ENCODE measurements around the gene TMEM184B.

The TMEM184B gene

DNA sequence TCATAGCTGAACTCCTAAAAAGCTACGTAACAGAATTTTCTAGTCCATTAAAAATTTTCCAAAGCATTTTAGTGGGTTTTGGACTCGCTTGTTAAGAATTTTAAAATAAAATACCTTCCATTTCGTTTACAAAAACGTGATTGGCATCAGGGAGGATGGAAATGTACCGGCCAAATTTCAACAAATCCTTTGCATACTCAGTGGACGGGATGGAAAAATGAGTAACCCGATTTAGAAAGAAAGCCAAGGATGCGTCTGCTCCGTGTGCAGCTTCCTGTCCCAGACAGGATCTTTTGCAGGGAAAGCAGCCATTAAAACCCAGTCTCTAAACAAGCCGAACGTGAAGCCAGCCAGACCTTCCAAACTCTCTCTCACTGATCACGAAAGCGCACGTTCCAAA, 15.6 kb downstream of the TMEM184B start:
- Mint-ChIP-seq H3K36me3 (peaks cover 0 to 6% of the 10 kb centered on the region in 2 donors), H3K27me3 (no peaks in the 10 kb centered on the region), H3K4me3 (no peak overlapping the region), H3K4me1 (peaks cover 17 to 26% of the 10 kb centered on the region in 2 donors), H3K9me3 (no peaks in the 10 kb centered on the region), H3K27ac (no peak overlapping the region)
- DNase-seq (no peak), ATAC-seq (replicated peaks) (no peak)

DNA sequence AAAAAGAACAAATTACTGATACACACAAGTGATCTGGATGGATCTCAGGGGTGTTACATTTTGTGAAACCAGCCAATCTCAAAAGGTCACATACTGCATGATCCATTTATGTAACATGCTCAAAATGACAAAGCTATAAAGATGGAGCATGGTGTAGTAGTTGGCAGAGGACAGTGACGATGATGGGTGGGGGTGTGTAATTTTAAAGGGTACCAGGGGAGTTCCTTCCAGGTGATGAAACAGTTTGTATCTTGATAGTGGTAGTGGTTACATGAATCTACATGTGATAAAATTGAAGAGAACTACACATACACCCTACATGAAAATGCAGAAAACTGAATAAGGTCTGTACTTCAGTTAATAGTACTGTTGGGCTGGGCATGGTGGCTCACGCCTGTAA, 17.1 kb downstream of the TMEM184B start:
- no peak for ATAC-seq (replicated peaks)
- no peak for DNase-seq
- Mint-ChIP-seq H3K4me3 (no peak overlapping the region), H3K27me3 (no peaks in the 10 kb centered on the region), H3K4me1 (peaks cover 4 to 14% of the 10 kb centered on the region in 2 donors), H3K9me3 (no peaks in the 10 kb centered on the region), H3K36me3 (peaks cover 3 to 4% of the 10 kb centered on the region in 2 donors), H3K27ac (no peak overlapping the region)

DNA sequence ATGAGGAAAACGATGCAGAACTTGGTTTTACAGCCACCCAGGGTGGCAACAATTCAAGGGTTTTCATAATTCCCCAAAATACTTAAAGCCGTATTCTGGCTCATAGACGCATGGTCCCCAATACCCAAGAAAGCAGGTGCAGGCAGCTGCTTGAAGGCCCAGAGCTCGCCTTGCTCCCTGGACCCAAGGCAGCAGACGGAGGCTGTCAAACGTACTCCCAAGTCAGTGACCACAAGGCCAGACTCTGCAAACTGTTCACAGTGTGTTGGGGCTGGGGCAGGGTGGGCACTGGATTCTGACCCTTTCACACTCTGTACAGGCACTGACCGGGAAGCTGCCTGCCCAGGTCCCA, 21.5 kb downstream of the TMEM184B start:
- Mint-ChIP-seq H3K9me3 (peaks cover 0 to 2% of the 10 kb centered on the region in 2 donors), H3K36me3 (peaks cover 21 to 27% of the 10 kb centered on the region in 2 donors), H3K4me1 (peaks cover 11 to 16% of the 10 kb centered on the region in 2 donors), H3K27me3 (no peaks in the 10 kb centered on the region), H3K27ac (no peak overlapping the region), H3K4me3 (no peak overlapping the region)
- DNase-seq (no peak), ATAC-seq (replicated peaks) (no peak)

DNA sequence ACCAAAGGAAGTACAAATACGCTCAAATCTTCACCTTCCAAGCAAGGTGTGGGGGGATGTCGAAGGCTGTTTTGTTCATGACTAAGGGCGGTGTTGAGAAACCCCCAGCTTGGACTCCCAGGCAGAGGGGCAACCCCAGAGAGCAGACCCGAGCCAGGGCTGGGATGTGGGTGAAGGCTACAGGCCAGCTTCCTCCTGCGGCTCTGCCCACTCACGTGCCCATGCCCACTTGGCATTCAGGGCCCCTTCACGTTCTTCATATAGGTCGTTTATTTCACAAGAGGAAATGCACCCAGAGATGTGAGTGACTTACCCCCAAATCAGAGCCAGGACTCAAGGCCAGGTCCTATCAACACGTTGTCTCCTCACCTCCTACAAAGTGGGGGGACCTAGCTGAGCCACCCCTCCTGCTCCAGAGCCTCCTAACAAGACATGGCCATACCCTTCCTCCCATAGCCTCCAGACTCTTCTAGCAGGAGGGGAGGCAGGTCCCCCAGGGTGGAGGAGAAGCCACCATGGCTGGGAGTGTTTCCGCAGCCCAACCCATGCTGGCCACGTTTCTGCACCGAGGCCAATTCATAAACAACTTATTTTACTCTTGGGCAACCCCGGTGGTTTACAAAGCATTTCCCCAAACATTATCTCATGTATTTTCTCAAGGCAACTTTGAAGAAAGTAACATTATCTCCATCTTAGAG, 22.0 kb downstream of the TMEM184B start:
- Mint-ChIP-seq H3K9me3 (peaks cover 0 to 2% of the 10 kb centered on the region in 2 donors), H3K4me1 (peaks cover 12 to 19% of the 10 kb centered on the region in 2 donors), H3K27me3 (no peaks in the 10 kb centered on the region), H3K36me3 (peaks cover 21 to 33% of the 10 kb centered on the region in 2 donors), H3K4me3 (no peak overlapping the region), H3K27ac (no peak overlapping the region)
- no peak for DNase-seq
- no peak for ATAC-seq (replicated peaks)

DNA sequence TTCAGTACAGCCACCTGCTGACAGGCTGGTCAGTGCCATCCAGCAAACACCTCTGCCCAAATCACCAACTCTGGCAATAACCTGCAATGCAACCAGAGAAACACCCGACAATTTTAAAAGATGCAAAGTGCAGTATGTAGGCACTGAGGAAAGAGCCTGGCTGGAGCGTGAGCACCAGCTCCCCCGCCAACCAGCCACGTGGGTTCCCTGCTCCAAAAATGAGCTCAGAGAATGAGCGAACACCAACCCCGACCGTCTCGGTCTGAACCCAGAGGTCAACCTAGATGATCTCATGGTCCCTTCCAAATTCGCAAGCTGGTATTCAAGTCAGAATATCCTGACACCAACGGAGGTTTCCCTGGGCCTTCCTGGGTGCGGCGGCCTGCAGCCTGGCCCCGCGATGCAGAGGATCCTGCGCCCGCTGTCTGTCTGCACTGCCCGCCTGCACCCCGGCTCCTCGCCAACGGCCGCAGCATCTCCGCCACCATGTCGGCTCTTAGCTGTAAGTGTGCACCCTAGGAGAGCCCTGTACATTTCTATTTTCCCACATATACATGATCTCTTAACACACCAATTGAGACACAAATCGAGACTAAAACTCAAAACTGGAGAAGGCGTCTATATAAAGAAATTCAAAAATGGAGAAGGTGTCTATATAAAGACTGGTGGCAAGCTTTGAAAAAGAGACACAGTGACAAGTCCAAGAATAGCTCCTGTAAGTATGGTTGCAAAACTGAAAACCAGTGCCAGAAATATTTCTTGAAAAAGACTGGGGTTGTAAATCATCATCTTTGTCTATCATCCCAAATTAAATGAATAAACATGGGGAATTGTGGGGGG, 22.8 kb downstream of the TMEM184B start:
- no peak overlapping the region for H3K27ac Mint-ChIP-seq
- ATAC-seq (replicated peaks) (no peak), DNase-seq (no peak)
- peaks cover 0 to 2% of the 10 kb centered on the region in 2 donors for H3K9me3 Mint-ChIP-seq
- H3K4me1 Mint-ChIP-seq: peaks cover 11 to 19% of the 10 kb centered on the region in 2 donors
- no peaks in the 10 kb centered on the region for H3K27me3 Mint-ChIP-seq
- no peak overlapping the region for H3K4me3 Mint-ChIP-seq
- peaks cover 21 to 33% of the 10 kb centered on the region in 2 donors for H3K36me3 Mint-ChIP-seq

DNA sequence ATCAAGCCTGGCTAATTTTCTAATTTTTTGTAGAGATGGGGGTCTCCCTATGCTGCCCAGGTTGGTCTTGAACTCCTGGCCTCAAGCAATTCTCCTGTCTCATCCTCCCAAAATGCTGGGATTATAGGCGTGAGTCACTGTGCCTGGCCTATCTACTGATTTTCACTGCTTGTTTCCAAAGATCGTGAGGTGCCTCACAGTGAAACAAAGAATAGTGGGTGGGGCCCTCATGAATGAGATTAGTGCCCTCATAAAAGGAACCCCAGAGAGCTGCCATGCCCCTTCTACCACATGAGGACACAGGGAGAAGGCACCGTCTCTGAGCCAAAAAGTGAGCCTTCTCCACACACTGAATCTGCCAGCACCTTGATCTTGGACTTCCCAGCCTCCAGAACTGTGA, 23.5 kb downstream of the TMEM184B start:
- ATAC-seq (replicated peaks) (no peak), DNase-seq (no peak)
- H3K4me1 Mint-ChIP-seq: peaks cover 11 to 19% of the 10 kb centered on the region in 2 donors
- peaks cover 0 to 2% of the 10 kb centered on the region in 2 donors for H3K9me3 Mint-ChIP-seq
- no peak overlapping the region for H3K27ac Mint-ChIP-seq
- H3K4me3 Mint-ChIP-seq: no peak overlapping the region
- H3K27me3 Mint-ChIP-seq: no peaks in the 10 kb centered on the region
- peaks cover 24 to 33% of the 10 kb centered on the region in 2 donors for H3K36me3 Mint-ChIP-seq

DNA sequence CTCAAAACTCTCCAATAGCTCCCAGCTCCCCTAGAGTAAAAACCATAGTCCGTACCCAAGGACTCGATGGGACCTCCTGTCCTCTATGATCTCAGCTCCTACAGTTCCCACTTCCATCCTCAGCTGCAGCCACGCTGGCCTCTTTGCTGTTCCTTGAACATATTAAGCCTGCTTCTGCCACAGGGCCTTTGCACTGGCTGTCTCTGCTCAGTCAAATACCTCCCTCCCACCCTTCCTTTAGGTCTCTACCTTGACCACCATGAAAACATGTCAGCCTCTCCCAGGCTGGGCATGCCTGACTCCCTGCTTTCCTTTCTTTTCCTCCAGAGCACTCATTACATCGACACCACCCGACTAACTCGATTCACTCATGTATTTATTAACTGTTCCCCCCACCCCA, 24.5 kb downstream of the TMEM184B start:
- no peak for DNase-seq
- H3K27ac Mint-ChIP-seq: no peak overlapping the region
- peaks cover 11 to 19% of the 10 kb centered on the region in 2 donors for H3K4me1 Mint-ChIP-seq
- ATAC-seq (replicated peaks): no peak
- H3K27me3 Mint-ChIP-seq: no peaks in the 10 kb centered on the region
- H3K36me3 Mint-ChIP-seq: peaks cover 26 to 43% of the 10 kb centered on the region in 2 donors
- peaks cover 0 to 2% of the 10 kb centered on the region in 2 donors for H3K9me3 Mint-ChIP-seq
- H3K4me3 Mint-ChIP-seq: no peak overlapping the region

DNA sequence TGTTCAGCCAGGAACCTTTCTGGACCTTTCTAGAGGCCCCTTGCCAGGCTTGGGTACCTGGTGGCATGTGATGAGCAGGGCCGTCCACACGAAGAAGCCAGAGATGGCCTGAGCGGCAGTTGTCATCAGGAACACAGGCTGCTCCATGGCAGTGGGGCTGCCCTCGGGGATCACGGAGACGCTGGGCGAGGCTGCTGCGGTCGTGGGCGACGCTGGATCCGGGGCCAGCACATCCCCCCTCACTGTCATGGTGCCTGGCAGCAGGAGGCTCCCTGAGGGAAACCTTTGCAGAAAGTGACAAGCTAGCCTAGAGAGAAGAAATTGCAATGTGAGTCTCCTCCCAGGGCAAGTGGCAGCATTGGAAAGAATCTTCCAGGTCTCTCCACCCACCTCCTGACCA, 25.1 kb downstream of the TMEM184B start:
- H3K36me3 Mint-ChIP-seq: peaks cover 26 to 44% of the 10 kb centered on the region in 2 donors
- H3K27me3 Mint-ChIP-seq: no peaks in the 10 kb centered on the region
- DNase-seq (no peak), ATAC-seq (replicated peaks) (no peak)
- peaks cover 0 to 2% of the 10 kb centered on the region in 2 donors for H3K9me3 Mint-ChIP-seq
- peaks cover 11 to 19% of the 10 kb centered on the region in 2 donors for H3K4me1 Mint-ChIP-seq
- no peak overlapping the region for H3K4me3 Mint-ChIP-seq
- H3K27ac Mint-ChIP-seq: no peak overlapping the region

DNA sequence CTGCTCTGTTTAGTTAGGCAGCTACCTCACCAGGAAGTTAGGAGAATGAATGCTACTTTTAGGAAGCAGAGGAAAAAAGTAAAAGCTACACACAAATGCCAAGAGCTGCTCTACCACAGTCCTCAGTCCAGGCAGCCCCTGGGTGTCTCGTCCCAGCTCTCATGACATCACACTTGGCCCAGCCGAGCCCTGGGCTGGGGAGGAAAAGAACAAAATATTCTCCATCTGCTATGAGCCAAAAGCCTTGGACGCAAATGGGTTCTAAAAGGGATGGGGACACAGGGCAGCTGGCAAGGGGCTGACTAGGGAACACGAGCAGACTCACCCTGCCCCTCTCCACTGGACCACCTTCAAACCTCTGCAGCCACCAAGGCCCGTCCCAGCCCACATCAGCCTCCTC, 26.1 kb downstream of the TMEM184B start:
- Mint-ChIP-seq H3K36me3 (peaks cover 26 to 46% of the 10 kb centered on the region in 2 donors), H3K4me1 (peaks cover 11 to 19% of the 10 kb centered on the region in 2 donors)

DNA sequence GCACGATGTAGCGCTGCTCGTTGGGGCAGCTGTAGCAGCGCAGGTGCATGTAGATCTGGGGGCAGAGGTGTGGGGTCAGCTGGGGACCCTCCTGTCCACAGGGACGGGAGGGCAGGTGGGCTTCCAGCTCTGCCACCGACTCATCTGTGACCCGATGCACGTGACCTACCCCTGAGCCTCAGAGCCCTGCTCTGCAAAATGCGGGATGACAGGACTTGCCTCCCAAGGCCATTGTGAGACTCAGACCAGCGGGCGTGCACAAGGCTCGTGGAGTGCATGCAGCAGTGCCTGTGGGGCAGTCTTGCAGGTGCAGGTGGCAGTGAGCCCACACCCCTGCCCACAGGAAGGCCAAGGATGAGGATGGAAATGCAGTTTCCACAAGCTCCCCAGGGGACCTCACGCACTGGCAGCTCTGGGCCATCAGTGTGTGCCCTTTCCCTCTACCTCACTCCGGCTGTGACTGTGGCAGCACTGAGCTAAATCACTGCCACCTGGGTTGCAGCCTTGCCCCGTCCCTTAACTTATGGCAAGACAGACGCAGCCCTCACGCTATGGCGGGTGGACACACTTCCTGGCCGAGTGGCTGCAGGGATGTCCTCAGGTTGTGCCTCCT, 26.7 kb downstream of the TMEM184B start:
- H3K9me3 Mint-ChIP-seq: peaks cover 0 to 2% of the 10 kb centered on the region in 2 donors
- DNase-seq (peak; percentile 9), ATAC-seq (replicated peaks) (peak; percentile 78 to 82)
- H3K4me1 Mint-ChIP-seq: peaks cover 11 to 19% of the 10 kb centered on the region in 2 donors
- no peaks in the 10 kb centered on the region for H3K27me3 Mint-ChIP-seq
- H3K4me3 Mint-ChIP-seq: no peak overlapping the region
- H3K27ac Mint-ChIP-seq: no peak overlapping the region
- peaks cover 26 to 47% of the 10 kb centered on the region in 2 donors for H3K36me3 Mint-ChIP-seq

More for the DNA sequence above, 26.1 kb downstream of the TMEM184B start:
- Mint-ChIP-seq H3K27me3 (no peaks in the 10 kb centered on the region), H3K9me3 (peaks cover 0 to 2% of the 10 kb centered on the region in 2 donors), H3K4me3 (no peak overlapping the region), H3K27ac (no peak overlapping the region)
- no peak for ATAC-seq (replicated peaks)
- no peak for DNase-seq

DNA sequence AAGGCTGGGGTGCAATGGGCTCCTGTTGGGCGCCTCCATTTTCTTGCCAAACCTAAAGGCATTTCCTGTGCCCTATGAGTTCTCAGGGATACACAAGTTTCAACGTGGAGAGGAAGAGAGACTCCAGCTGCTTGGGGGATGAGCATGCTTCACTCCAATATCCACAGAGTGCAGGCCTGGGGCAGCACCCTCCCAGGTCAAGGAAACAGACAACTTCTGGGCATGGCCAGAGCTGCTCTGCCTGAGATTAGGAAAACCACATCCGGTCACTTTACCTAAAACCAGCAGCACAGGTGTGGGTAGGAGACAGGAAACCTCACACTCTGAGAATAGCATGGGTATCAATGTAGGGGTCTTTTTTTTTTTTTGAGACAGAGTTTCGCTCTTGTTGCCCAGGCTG, 28.7 kb downstream of the TMEM184B start:
- Mint-ChIP-seq H3K36me3 (peaks cover 28 to 51% of the 10 kb centered on the region in 2 donors), H3K4me3 (no peak overlapping the region), H3K4me1 (peaks cover 9 to 12% of the 10 kb centered on the region in 2 donors), H3K9me3 (no peaks in the 10 kb centered on the region), H3K27ac (no peak overlapping the region), H3K27me3 (no peaks in the 10 kb centered on the region)
- ATAC-seq (replicated peaks): no peak
- no peak for DNase-seq

DNA sequence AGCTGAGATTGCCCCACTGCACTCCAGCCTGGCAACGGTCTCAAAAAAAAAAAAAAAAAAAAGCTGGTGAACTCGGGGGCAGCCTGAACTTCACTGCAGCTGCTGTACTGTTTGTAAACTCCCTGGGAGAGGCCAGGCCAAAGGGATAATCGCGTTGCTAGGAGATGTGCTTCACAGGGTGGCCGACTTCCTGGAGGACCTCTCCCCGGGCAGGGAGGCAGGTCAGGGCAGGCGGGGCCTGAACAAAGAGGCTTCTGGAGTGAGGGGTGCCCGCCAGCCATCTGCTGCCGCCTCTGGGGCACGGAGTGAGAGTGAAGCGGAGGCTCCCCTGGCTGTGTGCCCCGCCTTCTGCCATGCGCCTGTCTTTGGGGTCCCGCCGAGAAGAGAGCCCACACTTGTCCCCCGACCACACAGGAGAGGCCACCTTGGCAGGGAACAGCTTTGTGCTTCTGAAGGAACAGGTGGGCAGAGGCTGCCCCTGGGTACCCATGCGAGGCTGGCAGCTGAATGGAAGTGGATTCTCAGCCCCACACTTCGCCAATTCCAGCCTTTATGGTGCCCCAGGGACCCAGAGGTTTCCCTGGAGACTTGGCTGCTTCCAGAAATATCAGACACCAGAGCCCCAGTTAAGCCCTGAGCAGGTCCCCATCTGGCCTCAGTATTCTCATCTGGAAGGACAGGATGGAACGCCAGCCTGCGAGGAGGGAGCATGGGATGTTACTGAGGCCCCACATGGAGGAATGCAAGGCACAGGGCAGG, 29.6 kb downstream of the TMEM184B start:
- DNase-seq (no peak), ATAC-seq (replicated peaks) (no peak)
- Mint-ChIP-seq H3K4me3 (no peak overlapping the region), H3K4me1 (peaks cover 9 to 12% of the 10 kb centered on the region in 2 donors), H3K36me3 (peaks cover 29 to 45% of the 10 kb centered on the region in 2 donors), H3K9me3 (no peaks in the 10 kb centered on the region), H3K27me3 (no peaks in the 10 kb centered on the region), H3K27ac (no peak overlapping the region)

DNA sequence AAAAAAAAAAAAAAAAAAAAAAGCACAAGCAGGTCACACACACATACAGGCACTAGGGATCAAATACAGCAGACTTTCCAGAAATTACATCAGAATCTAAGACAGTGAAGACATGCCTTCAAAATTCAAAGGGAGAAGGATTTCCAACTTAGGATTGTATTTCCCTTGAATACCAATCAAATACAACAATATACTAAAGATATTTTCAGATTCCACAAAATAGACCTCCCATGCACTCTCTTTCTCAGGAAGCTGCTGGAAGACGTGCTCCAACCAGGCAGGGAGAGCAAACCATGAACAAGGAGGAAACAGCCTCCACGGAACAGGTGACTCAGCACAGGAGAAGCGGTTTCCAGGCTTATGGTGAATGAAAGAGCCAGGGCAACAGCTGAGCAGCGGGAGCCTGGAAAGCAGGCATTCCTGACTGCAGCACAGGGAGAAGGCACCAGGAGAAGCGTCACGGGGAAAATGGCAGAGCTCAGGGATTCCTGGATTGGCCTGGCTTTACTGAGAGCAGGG, 32.0 kb downstream of the TMEM184B start:
- Mint-ChIP-seq H3K4me3 (no peak overlapping the region), H3K4me1 (no peaks in the 10 kb centered on the region), H3K36me3 (peaks cover 27 to 45% of the 10 kb centered on the region in 2 donors), H3K27ac (no peak overlapping the region), H3K27me3 (no peaks in the 10 kb centered on the region), H3K9me3 (no peaks in the 10 kb centered on the region)
- ATAC-seq (replicated peaks) (no peak), DNase-seq (no peak)
